ENCODE results near the gene PRELID1.

PRELID1 gene

DNA sequence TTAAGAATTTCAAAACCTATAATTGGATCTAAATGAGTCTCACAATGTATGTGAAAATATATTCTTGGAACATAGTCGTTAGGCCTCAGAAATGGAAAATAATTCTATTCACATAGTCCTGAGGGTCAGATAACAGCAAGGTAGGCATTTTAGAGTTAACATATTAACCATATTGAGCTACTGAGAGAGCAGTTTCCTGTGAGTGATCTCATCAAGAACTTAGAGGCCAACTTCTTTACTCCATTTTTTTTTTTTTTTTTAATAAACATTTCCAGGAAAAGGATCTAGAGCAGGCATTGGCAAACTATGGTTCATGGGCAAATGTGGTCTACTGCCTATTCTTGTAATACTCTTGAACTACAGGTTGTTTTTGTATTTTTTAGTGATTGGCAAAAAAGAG lies 26.7 kb upstream of the PRELID1 start:
- Histone ChIP-seq H3K79me1 (ENCODE audit: low read depth, low read length) (peaks cover 2% of the 10 kb centered on the region), H3K27ac (replicated peaks; ENCODE audit: low read length) (no peak overlapping the region), H4K91ac (ENCODE audit: low read depth, low read length, poor library complexity) (no peak overlapping the region), H3K36me3 (replicated peaks in 1 of 2; ENCODE audit: control insufficient read depth in 2 of 2, insufficient read depth in 2 of 2, low read length in 2 of 2) (peaks cover 0 to 33% of the 10 kb centered on the region in 2 donors), H2AK5ac (ENCODE audit: low read depth, low read length) (no peak overlapping the region), H2BK12ac (ENCODE audit: low read length) (no peak overlapping the region), H2AFZ (ENCODE audit: low read length) (no peak overlapping the region), H3K4me2 (ENCODE audit: insufficient read depth, low read length, poor library complexity, severe bottlenecking) (no peak overlapping the region), H3K18ac (ENCODE audit: low read length) (no peak overlapping the region), H2BK5ac (ENCODE audit: low read length) (no peak overlapping the region), H3K27me3 (ENCODE audit: control insufficient read depth in 3 of 3, insufficient read depth in 3 of 3, low read depth in 1 of 3, low read length in 3 of 3) (peaks cover 0 to 2% (median 0%) of the 10 kb centered on the region in 3 experiments), H3K9ac (ENCODE audit: low read depth, low read length, poor library complexity) (no peak overlapping the region), H4K8ac (ENCODE audit: low read depth, low read length) (no peak overlapping the region), H3K4me3 (ENCODE audit: low read length in 2 of 2) (no peak overlapping the region), H3K14ac (ENCODE audit: low read length) (no peak overlapping the region), H2BK15ac (ENCODE audit: low read length) (no peak overlapping the region), H2BK120ac (ENCODE audit: low read depth, low read length) (no peak overlapping the region), H3K23ac (ENCODE audit: low read depth, low read length, poor library complexity) (no peak overlapping the region), H3K9me3 (replicated peaks in 1 of 2; ENCODE audit: control insufficient read depth in 2 of 2, insufficient read depth in 1 of 2, low read depth in 1 of 2, low read length in 2 of 2) (no peaks in the 10 kb centered on the region), H3K4me1 (ENCODE audit: control insufficient read depth in 2 of 2, insufficient read depth in 1 of 2, low read depth in 1 of 2, low read length in 2 of 2) (no peaks in the 10 kb centered on the region), H3K4ac (ENCODE audit: low read length) (no peak overlapping the region)
- no CpG with 5 or more reads among the region's 1 CpG for WGBS, 2 donors (ENCODE audit: extremely low coverage in 2 of 2, insufficient read length in 2 of 2, insufficient replicate concordance in 1 of 2)
- no peak for DNase-seq (ENCODE audit: low spot score)

DNA sequence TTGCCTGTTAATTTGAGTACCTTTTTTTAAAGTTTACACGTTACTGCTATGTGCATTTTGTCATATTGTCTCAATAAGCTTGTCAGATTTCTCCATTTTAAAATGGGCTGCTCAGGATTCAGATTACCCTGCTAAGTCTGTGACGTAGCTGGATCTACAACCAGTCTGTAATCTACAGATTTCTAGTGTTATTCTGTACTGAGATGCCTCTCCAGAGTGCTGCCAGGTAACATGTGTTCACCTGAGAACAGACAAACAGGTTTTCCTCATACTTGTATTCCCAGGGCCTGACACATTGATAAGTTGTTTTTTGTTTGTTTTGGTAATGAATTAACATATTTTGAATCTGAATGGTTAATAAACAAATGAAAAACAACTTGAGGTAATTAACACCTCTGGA lies 15.4 kb upstream of the PRELID1 start:
- Histone ChIP-seq H3K4me2 (ENCODE audit: insufficient read depth, low read length, poor library complexity, severe bottlenecking) (no peak overlapping the region), H3K27me3 (ENCODE audit: control insufficient read depth in 3 of 3, insufficient read depth in 3 of 3, low read depth in 1 of 3, low read length in 3 of 3) (peaks cover 0 to 19% (median 0%) of the 10 kb centered on the region in 3 experiments), H2BK12ac (ENCODE audit: low read length) (no peak overlapping the region), H3K4me1 (ENCODE audit: control insufficient read depth in 2 of 2, insufficient read depth in 1 of 2, low read depth in 1 of 2, low read length in 2 of 2) (no peaks in the 10 kb centered on the region), H3K36me3 (replicated peaks in 1 of 2; ENCODE audit: control insufficient read depth in 2 of 2, insufficient read depth in 2 of 2, low read length in 2 of 2) (peaks cover 0 to 41% of the 10 kb centered on the region in 2 donors), H3K4ac (ENCODE audit: low read length) (no peak overlapping the region), H4K8ac (ENCODE audit: low read depth, low read length) (no peak overlapping the region), H3K9ac (ENCODE audit: low read depth, low read length, poor library complexity) (no peak overlapping the region), H3K23ac (ENCODE audit: low read depth, low read length, poor library complexity) (no peak overlapping the region), H2BK5ac (ENCODE audit: low read length) (no peak overlapping the region), H3K9me3 (replicated peaks in 1 of 2; ENCODE audit: control insufficient read depth in 2 of 2, insufficient read depth in 1 of 2, low read depth in 1 of 2, low read length in 2 of 2) (no peaks in the 10 kb centered on the region), H3K79me1 (ENCODE audit: low read depth, low read length) (no peaks in the 10 kb centered on the region), H3K18ac (ENCODE audit: low read length) (no peak overlapping the region), H3K14ac (ENCODE audit: low read length) (no peak overlapping the region), H2BK120ac (ENCODE audit: low read depth, low read length) (no peak overlapping the region), H2AK5ac (ENCODE audit: low read depth, low read length) (no peak overlapping the region), H2AFZ (ENCODE audit: low read length) (no peak overlapping the region), H3K27ac (replicated peaks; ENCODE audit: low read length) (no peak overlapping the region), H3K4me3 (ENCODE audit: low read length in 2 of 2) (no peak overlapping the region), H2BK15ac (ENCODE audit: low read length) (no peak overlapping the region), H4K91ac (ENCODE audit: low read depth, low read length, poor library complexity) (no peak overlapping the region)
- no peak for DNase-seq (ENCODE audit: low spot score)
- no CpG with 5 or more reads among the region's 2 CpGs for WGBS, 2 donors (ENCODE audit: extremely low coverage in 2 of 2, insufficient read length in 2 of 2, insufficient replicate concordance in 1 of 2)

DNA sequence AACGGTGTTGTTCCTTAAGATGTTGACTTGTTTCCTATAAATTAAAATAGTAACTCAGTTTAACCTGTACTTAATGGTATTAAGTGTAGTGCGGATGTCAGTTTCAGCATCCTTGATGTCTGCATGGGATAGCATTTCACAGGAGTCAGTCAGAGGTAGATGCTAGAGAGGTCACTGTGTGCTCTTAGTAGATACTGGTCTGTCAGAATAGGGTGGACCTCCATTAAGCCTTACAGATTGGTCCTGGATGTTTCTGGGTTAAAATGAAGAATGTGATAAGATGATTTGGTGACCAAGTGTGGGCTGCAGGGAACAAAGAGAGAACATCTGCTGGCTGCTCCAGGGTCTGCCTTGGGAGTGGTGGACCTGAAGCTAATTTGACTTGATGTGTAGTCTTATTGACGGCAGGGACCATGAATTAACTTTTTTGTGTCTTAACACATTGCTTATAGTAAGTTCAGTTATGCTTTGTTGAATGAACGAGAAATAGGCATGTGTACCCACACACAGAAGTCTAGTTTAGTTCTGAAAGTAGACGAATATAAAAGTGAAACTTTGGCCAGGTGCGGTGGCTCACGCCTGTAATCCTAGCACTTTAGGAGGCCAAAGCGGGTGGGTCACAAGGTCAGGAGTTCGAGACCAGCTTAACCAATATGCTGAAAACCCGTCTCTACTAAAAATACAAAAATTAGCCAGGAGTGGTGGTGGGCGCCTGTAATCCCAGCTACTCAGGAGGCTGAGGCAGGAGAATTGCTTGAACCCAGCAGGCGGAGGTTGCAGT lies 12.6 kb upstream of the PRELID1 start:
- H2BK12ac ChIP-seq (ENCODE audit: low read length), result no peak overlapping the region

DNA sequence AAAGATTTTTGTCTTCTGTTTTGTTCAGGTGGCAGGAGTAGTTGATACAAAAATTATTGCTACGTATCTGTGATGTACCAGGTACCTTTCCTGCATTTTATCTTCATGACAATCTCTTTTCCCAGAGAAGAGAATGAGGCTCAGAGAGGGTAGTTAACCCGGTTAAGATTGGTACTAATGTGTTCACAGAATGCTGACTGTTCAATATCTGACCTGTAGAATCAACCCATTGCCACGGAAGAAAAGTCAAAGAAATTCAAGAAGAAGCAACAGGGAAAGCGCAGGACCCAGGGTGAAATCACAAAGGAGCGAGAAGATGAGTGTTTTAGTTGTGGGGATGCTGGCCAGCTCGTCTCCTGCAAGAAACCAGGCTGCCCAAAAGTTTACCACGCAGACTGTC lies 11.9 kb upstream of the PRELID1 start:
- Histone ChIP-seq H3K4me1 (ENCODE audit: control insufficient read depth in 2 of 2, insufficient read depth in 1 of 2, low read depth in 1 of 2, low read length in 2 of 2) (no peaks in the 10 kb centered on the region), H2AFZ (ENCODE audit: low read length) (no peak overlapping the region), H2AK5ac (ENCODE audit: low read depth, low read length) (no peak overlapping the region), H3K4ac (ENCODE audit: low read length) (no peak overlapping the region), H4K8ac (ENCODE audit: low read depth, low read length) (no peak overlapping the region), H3K14ac (ENCODE audit: low read length) (no peak overlapping the region), H2BK120ac (ENCODE audit: low read depth, low read length) (no peak overlapping the region), H3K4me3 (ENCODE audit: low read length in 2 of 2) (no peak overlapping the region), H3K23ac (ENCODE audit: low read depth, low read length, poor library complexity) (no peak overlapping the region), H2BK15ac (ENCODE audit: low read length) (no peak overlapping the region), H3K36me3 (replicated peaks in 1 of 2; ENCODE audit: control insufficient read depth in 2 of 2, insufficient read depth in 2 of 2, low read length in 2 of 2) (peaks cover 0 to 57% of the 10 kb centered on the region in 2 donors), H4K91ac (ENCODE audit: low read depth, low read length, poor library complexity) (no peak overlapping the region), H3K18ac (ENCODE audit: low read length) (no peak overlapping the region), H2BK5ac (ENCODE audit: low read length) (no peak overlapping the region), H3K79me1 (ENCODE audit: low read depth, low read length) (no peaks in the 10 kb centered on the region), H3K27me3 (ENCODE audit: control insufficient read depth in 3 of 3, insufficient read depth in 3 of 3, low read depth in 1 of 3, low read length in 3 of 3) (peaks cover 0 to 23% (median 0%) of the 10 kb centered on the region in 3 experiments), H3K4me2 (ENCODE audit: insufficient read depth, low read length, poor library complexity, severe bottlenecking) (no peak overlapping the region), H2BK12ac (ENCODE audit: low read length) (no peak overlapping the region), H3K27ac (replicated peaks; ENCODE audit: low read length) (no peak overlapping the region), H3K9ac (ENCODE audit: low read depth, low read length, poor library complexity) (no peak overlapping the region), H3K9me3 (replicated peaks in 1 of 2; ENCODE audit: control insufficient read depth in 2 of 2, insufficient read depth in 1 of 2, low read depth in 1 of 2, low read length in 2 of 2) (no peaks in the 10 kb centered on the region)
- no CpG with 5 or more reads among the region's 7 CpGs for WGBS, 2 donors (ENCODE audit: extremely low coverage in 2 of 2, insufficient read length in 2 of 2, insufficient replicate concordance in 1 of 2)
- no peak for DNase-seq (ENCODE audit: low spot score)

More for the DNA sequence above, 12.6 kb upstream of the PRELID1 start:
- no peak overlapping the region for H3K23ac ChIP-seq (ENCODE audit: low read depth, low read length, poor library complexity)
- no peaks in the 10 kb centered on the region for H3K4me1 ChIP-seq (ENCODE audit: control insufficient read depth in 2 of 2, insufficient read depth in 1 of 2, low read depth in 1 of 2, low read length in 2 of 2)
- WGBS, 2 donors (ENCODE audit: extremely low coverage in 2 of 2, insufficient read length in 2 of 2, insufficient replicate concordance in 1 of 2), result no CpG with 5 or more reads among the region's 12 CpGs
- H3K27ac ChIP-seq (replicated peaks; ENCODE audit: low read length), result no peak overlapping the region
- H4K8ac ChIP-seq (ENCODE audit: low read depth, low read length), result no peak overlapping the region
- H2BK120ac ChIP-seq (ENCODE audit: low read depth, low read length), result no peak overlapping the region
- no peaks in the 10 kb centered on the region for H3K9me3 ChIP-seq (replicated peaks in 1 of 2; ENCODE audit: control insufficient read depth in 2 of 2, insufficient read depth in 1 of 2, low read depth in 1 of 2, low read length in 2 of 2)
- H2BK15ac ChIP-seq (ENCODE audit: low read length), result no peak overlapping the region
- no peak overlapping the region for H3K4ac ChIP-seq (ENCODE audit: low read length)
- peaks cover 0 to 23% (median 0%) of the 10 kb centered on the region in 3 experiments for H3K27me3 ChIP-seq (ENCODE audit: control insufficient read depth in 3 of 3, insufficient read depth in 3 of 3, low read depth in 1 of 3, low read length in 3 of 3)
- no peak overlapping the region for H3K9ac ChIP-seq (ENCODE audit: low read depth, low read length, poor library complexity)
- H3K36me3 ChIP-seq (replicated peaks in 1 of 2; ENCODE audit: control insufficient read depth in 2 of 2, insufficient read depth in 2 of 2, low read length in 2 of 2), result peaks cover 0 to 55% of the 10 kb centered on the region in 2 donors
- no peak overlapping the region for H3K18ac ChIP-seq (ENCODE audit: low read length)
- no peak overlapping the region for H2AK5ac ChIP-seq (ENCODE audit: low read depth, low read length)
- no peaks in the 10 kb centered on the region for H3K79me1 ChIP-seq (ENCODE audit: low read depth, low read length)
- no peak overlapping the region for H3K4me3 ChIP-seq (ENCODE audit: low read length in 2 of 2)
- H2BK5ac ChIP-seq (ENCODE audit: low read length), result no peak overlapping the region
- no peak overlapping the region for H3K14ac ChIP-seq (ENCODE audit: low read length)
- no peak overlapping the region for H4K91ac ChIP-seq (ENCODE audit: low read depth, low read length, poor library complexity)
- no peak for DNase-seq (ENCODE audit: low spot score)
- no peak overlapping the region for H3K4me2 ChIP-seq (ENCODE audit: insufficient read depth, low read length, poor library complexity, severe bottlenecking)
- no peak overlapping the region for H2AFZ ChIP-seq (ENCODE audit: low read length)

All from neuronal stem cell (in vitro differentiated cells).